ENCODE data around the gene CPTP.

DNA sequence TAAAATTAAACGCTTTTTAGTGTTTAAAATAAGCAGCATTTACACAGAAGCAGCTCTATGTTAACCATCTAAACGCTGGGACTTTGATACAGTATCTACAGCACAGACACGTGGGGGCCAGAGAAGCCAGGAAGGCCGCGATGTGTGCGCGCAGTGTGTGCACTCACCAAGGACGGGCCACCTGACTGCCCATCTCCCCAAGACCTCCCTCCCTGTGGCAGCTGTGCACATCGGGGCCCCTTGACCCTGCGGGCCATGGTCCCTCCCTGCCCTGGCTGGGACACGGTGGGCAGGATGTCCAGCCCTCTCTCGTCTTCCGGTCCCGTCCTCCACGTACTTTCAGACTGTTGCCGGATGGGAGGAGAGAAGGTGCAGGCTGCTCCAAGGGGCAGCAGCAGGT, 10.7 kb downstream of the CPTP start:
- no peak for TF ChIP-seq POLR2A (IDR thresholded peaks at IDR 0.05; ENCODE audit: low read depth, low read length)
- no peak for TF ChIP-seq POLR2AphosphoS5 (IDR thresholded peaks at IDR 0.05; ENCODE audit: low read depth, low read length)
- no peak for TF ChIP-seq TAF1 (IDR thresholded peaks at IDR 0.05; ENCODE audit: borderline replicate concordance, low read depth, low read length)

Measured in GM12892 (cell line).